Stimulated activated CD4-positive, alpha-beta T cell treated with anti-CD3 and anti-CD28 coated beads, Interleukin-15, amount 100 ng/mL, for 48 hours (primary cell): ENCODE measurements around the gene RAD21L1.

Experiments
- DNase-seq, 2 donors: peaks; one replicate each; pipeline ENCODE4 v3.0.0-alpha.2; 2020; ENCODE audit warnings: low read depth in 2 of 2

Gene RAD21L1

DNA sequence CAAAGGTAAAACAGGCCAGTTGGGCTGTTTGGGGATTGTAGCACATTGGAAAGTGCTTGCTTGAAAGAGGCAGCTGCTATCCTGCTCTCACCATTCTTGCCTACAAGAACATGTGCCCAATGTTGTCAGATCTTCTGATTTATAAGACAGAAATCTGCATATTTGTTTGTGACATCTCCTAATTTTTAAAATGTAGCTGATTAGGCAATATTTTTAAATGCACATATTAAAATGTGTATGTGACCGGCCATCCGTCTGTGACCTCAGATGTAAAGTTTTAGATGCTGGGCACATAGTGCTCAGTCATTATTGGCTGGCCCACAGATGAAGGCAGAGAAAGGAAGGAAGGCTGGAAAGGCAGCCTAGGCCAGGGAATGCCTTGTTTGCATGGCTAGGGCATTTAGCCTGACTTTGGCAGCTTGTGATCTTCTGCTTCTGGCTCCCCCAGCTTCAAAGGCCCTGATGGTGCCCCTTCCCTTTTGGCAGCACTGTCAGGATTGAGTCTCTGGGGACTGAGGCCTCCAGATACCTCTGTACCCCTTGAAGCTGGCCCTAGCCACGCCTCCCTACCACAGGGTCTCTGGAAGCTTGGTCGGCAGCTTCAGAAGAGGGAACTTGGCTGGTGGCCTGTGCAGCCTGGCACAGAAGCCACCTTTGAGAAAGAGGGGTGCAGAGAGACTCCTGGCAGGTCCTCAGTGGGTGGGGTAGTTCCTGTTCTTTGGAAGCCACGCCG lies 46.7 kb downstream of the RAD21L1 start:
- DNase-seq, result no peak

DNA sequence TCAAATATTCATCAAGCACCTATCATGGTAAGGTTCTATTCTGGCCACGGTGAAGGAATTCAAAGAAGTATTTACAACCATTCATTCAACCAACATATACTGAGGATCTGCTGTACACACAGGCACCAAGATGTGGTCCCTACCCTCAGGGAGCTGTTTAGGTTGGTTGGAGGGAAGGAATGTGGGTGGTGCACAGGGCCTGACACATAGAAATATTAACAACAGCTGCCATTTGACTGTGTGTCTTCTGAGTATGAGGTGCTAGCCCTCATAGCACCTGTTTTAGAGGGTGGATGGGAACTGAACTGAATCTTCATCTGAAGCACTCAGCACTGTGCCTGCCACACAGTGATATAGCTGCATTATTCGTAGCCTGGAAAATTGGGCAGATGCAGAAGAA lies 47.5 kb downstream of the RAD21L1 start:
- no peak for DNase-seq

DNA sequence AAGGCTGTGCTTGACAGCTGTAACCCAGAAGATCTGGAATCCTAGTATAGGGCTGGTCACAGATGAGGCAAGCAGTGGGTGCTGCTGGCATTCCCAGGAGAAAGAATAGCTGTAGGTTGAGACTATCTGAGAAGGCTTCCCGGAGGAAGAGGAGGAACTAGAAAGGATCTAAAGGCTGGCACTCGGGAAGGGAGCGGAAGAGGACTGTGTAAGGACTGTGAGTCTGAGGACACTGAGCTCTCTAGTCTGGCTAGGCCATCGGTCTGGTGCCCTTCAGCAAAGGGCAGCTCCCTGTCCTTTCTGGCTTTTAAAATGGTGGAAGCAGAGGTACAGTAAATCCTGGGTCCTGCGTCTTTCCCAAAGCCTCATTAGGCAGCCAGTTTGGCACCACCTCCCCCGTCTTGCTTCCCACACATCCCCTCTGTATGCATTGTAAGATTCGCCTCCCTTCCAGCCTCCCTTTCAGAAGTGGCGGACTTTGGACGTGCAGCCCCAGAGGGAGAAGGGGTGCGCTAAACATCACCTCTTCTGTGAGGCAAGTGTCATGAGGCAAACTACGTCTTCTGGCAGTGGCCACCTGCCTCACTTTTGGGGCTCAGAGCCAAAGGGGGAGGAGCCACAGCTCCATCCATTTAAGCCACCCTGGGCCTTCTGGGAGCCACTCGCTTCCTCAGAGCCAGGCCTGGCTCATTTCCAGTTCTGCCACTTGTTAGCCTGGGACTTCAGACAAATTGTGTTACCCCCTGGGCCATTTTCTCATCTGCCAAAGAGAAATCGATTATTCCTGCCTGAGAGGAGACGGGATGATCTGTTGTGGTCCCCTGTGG lies 48.9 kb downstream of the RAD21L1 start:
- DNase-seq, result no peak

DNA sequence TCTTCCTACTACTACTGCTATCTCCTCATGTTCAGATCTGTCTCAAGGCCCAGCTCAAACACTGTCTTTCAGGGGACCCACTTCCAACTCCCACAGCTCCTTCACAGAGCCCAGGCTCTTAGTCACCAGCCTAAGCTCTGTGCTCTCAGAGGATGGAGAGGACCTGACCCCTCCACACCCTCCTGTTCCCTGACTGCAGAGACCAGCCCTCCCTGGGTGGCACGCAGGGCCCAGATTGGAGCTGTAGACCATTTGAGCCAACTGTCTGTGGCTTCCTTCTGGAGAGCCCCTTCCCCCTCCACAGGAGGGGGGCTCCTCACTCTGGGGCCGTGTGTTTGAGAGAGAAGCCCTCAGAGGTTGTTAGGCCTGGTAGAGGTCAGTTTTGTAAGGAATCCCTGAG lies 50.1 kb downstream of the RAD21L1 start:
- DNase-seq, result no peak

DNA sequence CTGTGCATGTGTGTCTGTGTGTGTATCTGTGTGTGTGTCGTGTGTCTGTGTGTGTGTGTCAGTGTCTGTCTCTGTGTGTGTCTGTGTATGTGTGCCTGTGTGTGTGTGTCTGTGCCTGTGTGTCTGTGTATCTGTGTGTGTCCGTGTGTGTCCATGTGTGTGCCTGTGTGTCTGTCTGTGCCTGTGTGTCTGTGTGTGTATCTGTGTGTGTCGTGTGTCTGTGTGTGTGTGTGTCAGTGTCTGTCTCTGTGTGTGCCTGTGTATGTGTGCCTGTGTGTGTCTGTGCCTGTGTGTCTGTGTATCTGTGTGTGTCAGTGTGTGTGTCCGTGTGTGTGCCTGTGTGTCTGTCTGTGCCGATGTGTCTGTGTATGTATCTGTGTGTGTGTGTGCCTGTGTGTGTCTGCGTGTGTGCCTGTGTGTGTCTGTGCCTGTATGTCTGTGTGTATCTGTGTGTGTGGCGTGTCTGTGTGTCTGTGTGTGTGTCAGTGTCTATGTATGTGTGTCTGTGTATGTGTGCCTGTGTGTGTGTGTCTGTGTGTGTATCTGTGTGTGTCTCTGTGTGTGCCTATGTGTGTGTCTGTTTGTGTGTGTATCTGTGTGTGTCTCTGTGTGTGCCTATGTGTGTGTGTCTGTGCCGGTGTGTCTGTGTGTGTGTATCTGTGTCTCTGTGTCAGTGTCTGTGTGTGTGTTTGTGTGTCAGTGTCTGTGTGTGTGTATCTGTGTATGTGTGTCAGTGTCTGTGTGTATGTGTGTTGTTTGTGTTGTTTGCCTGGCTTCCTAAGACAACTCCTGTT lies 51.9 kb downstream of the RAD21L1 start:
- DNase-seq, result no peak

DNA sequence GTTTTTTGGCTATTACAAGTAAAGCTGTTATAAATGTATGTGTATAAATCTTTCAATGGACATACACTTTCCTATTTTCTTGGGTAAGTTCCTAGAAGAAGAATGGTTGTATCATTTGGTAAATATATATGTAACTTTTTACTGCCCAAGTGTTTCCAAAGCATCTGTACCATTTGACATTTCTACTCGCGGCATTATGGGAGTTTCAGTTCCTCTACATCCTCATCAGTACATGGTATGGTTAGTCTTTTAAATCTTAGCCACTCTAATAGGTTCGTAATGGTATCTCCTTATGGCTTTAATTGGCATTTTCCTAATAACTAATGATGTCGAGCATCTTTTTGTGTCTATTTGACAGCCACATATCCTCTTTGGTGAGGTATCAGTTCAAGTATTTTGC lies 53.1 kb downstream of the RAD21L1 start:
- no peak for DNase-seq

DNA sequence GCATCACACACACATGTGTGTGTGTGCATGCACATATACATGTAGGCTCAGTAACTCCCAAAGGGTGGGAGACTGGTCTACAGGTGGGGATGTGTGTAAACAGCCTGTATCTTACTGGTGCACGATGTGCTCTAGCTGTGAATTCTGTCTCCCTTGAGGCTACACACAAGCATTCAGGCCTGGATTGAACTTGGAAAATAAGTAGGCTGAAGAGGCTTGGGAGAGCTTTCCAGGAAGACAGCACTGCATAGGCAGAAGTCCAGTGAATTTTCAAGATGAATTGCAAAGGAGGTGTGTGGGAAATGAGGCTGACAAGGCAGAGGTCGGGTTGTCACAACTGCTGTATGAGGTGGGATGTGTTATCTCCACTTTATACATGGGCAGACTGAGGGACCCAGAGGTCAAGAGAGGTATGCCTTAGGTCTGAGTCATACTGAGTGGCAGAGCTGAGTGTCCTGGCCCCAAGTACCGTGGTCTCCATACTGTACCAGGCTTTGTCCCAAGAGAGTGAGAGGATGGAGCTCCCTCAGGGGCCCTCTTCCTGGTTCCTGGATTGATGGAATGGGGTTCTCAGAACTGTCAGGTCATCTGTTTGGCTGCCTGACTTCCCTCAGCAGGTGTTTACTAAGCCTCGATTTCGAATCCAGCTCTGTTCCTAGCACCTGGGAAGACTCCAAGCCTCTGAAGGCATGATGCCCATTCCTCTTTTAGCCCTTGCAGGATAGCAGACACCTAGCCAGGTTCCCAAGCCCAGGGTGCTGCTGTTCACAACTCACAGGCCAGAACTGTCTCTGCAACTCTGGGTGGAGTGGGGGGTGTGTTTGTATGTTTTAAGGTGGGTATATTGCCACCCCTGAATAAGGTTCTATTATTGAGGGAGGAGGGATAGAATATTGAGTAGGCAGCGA lies 54.6 kb downstream of the RAD21L1 start:
- no peak for DNase-seq

DNA sequence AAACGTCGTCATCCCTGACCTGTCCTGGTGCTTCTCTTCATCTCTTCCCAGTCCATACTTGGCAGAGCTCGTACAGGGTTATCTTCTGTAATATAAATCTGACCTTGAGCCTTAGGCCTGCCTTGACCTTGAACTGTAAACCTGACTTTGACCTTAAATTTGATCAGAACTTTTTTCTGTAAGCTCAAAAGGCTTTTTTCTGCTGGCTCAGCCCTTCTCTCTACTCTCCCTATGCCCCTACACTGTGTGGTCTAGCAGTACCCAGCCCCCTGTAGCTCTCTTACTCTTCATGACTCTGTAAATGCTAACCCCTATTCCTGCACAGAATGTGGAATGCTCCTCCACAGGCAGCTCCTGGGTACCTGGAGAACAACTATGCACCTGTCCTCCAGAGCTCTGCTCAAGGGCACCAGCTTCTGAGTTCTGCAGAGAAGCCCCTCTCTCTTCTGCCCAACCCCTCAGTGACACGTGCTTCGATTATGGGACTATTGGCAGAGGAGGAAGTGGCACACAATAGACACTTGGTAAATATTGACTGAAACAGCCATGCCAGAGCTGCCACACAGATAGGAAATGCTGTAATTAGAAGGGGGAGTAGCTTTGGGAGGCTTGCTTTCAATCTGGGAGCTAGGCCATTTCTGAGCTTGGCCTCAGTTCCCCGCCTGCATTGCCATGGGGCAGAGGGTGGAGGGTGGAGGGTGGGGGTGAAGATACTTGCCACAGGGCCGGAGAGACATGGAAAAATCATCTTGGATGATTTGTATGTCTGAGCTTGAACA lies 55.6 kb downstream of the RAD21L1 start:
- no peak for DNase-seq

DNA sequence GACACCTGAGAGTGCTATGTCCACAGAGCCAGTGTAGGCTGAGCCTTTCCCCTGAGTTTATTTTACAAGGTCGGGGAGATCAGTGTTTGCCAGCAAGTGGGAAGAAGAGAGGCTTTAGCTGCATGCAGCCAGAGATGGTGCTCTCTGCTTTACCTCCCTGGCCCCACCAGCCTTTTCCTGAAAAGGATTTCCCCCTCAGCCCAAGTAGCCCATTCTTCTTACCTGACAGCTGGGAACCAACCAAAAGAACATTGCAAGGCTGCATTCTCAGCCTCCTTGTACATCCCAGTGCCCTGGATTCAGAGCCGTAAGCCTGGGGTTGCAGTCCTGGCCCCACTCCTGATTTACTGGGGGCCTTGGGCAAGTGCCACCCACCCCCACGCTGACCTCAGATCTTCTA lies 57.1 kb downstream of the RAD21L1 start:
- no peak for DNase-seq

DNA sequence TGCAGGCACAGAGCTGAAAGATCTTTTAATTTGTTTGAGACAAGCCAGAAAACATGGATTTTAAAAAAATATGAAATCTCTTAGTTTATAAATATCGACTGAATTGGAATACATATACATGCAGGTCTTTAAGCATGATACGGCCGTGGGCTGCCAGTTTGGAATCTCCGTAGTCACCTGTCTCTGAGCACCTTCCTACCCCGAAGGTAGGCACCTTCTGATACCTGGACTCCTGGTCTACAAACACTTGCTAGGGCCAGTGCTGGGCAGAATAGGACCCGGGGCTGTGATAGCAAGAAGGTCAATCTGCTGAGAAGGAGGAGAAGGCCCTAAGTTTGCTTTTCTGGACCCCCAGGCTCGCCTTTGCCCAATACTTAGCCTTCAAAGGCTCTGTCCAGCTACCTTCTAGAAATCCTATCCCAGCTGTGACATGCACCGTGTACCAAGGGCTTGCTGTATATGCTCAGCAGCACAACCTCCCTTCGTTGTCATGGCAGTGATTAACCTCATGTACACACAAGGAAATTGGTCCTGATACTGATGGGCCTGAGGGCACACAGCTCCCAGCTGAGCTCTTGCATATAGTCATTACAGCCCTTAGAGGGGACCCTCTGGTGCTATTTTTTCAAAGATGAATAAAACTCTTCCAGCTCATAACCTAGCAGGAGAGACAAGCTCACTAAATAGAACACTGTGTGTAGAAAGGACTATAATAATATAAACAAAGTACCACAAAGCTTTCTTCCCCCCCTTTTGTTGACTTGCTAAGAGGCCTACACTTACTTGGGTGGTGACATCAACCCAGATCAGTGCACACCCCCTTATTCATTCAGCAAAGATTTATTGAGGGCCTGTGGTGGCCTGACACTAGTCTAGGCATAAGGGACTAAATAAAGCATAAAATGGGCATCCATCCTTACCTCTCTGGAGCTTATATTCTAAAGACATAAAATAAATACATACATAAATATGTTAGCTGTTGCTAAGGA lies 58.0 kb downstream of the RAD21L1 start:
- DNase-seq, result no peak

DNA sequence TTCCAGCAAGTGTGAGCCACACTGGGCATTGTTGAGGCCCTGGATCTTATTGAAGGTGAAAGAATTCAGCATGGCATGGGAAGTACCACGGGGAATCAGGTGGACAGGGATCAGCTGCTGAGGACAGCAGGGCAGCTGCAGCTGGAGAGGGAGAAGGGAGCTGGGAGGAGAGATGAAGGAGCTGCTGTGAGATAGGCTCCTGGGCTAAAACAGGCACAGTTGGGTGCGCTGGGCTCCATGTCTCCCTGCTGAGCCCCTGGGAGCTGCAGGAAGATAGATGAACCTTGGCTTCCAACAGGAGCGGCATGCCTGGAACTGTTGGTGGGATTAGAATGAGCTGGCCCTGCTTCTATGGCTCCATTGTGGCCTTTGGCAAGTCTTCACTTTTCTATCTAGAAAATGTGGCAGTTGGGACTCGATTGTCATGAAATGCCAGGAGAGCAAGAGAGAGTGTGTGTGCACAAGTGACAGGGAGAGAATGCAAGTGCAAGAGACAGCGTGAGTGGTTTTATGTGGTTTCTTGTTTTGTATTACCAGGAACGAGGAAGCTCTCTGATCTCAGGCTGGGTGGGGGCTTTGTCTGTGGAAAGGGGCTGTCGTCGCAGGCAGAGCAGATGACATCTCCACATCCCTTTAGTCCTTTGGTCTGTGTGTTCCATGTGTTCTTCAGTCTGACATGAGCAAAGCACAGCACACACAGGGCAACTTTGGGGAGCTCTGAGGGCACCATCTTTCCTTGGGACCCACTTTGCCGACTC lies 60.6 kb downstream of the RAD21L1 start:
- no peak for DNase-seq

DNA sequence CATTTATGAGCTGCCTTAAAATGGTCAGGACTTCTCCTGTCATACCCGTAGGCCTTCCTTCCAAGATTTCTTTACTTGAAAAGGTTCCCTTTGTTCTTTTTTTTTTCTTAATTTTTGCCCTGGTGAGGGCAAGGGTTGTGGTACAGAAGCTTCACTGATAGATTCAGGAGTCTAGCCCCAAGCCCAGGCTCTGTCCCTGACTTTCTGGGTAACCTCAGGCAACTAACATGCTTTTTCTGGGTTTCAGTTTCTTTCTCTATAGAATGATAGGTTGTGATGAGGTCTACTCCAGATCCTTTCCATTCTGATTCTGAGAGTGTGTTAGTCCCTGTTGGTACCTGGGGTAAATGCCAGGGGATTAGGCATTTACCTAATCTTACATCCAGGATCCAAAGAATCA lies 61.5 kb downstream of the RAD21L1 start:
- no peak for DNase-seq

DNA sequence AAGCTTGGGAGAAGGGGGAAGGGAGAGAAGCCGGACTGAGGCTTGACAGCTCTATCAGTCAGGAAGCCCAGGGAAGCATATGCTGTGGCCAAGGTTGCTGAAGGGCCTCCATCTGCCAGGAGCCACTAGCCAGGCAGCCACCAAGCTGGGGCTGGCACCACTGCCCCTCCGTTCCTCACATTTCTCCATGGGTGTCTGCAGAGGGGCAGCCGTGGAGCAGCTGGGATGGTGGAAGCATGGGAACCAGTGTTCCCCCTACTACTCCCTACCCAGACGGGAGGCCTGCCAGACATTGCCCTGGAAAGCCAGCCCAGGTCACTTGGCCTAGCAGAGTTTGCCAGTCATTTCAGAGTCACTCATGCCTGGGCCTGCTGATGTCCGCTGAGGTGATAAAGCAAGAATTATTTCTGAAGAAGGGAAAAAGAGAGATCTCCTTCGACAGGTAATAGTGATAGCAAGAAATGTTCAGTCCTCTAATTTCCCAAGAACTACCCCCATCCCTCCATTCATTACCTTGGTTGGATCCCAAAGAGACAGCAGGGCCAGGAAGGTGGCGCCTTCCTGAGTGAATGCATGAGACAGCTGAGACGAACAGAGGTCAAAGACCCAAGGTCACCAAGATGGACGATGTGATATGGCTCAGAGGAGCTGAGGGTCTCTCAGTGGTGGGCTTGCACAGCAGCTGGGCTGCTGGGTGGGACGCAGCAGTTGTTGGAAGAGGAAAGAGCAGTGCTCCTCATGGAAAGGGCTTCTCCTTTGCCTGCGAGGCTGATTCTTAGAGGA lies 62.1 kb downstream of the RAD21L1 start:
- DNase-seq, result no peak

DNA sequence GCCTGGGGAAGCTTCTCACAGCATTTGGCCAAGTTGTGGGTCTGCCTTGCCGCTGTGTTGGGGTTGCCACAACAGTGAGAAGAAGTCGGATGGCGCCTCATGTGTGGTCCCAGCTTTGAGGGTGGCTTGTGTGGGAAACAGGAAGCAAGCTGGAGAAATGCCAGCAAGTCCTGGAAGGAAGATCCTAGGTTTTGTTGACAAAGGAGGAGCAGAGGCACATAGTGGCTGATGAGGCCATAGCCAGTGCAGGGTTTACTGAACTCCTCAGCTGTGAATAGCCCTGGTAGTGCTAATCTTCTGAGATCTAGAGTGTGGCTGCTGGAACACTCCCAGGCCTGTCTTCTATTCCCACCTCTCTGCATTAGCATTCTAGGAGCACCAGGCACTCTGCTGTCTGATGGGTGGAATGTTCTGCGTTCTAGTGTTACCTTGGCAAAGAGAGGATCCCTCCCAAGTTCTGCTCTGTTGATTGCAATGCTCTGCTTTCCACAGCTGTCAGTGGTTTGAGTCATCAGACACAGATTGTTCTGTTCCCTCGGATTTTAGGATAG lies 65.4 kb downstream of the RAD21L1 start:
- DNase-seq, result no peak

DNA sequence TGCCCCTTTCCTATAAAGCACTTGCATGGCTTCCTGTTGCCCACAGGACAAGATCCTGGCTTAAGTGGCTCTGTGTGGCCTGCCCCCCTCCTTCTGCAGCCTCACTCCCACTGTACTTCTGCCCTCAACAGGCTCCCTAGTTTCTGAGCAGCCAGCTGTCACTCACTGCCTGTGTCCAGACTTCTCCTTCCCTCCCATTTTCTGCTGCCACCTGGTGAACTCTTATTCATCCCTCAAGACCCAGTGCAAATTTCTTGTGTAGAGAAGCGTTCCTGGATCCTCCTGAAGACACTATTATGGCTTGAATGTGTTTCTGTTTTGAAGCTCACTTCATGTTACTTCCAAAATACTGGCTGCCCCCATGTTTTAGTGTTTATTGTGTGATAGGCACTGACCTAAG lies 66.8 kb downstream of the RAD21L1 start:
- DNase-seq, result no peak

DNA sequence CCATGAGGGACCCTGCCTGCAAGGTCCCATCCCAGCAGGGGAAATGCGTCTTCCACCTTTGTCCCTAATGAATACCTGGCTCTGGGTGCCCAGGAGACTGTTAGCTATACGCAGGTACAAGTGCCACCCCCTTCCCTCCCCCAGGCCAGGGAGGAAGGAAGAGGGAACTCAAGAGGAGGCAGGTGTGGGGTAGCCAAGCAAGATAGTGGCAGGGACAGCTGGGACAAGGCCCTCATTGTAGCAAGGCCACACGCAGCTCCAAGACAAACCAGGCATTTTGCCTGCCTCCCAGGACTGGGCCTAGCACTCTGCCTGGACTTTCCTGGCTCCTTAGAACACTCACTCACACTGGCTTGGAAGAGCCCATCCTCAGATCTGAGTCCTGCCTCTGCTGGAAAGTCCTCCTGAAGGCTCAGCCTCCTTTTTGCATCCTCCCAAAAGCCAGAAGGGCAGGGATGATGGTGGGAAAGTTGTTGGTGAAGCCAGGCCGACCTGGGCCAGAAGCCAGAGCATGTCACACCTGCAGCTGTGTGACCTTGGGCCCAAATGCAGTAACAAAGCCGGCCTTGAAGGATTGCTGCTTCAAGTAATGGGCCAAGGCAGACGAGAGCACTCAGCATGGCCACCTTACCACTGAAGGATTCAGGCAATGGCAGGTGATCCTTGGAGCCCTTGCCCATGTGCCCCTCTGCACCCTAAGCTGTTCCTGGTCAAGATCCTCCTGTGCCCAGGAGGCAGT lies 68.0 kb downstream of the RAD21L1 start:
- DNase-seq, result no peak

DNA sequence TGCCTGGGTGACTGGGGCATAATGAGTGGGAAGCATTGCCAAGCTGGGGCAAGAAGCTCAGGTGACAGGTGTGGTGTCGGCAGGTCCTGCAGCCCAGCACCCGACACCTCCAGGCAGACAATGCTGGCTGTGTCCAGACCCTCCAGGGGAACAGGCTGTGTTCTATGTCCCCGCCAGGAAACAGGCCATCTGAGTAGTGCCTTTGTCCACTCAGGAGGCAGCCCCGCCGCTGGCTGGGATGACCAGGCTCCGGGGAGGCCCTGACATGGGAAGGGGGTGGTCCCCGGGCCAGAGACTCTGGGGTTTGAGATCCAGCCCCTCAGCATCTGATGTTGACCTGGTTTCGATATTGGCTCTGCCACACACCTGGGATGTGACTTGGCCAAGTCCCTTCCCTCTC lies 68.7 kb downstream of the RAD21L1 start:
- DNase-seq, result no peak
